ENCODE data around the gene PODXL. TPM values are rescaled to one million over a fixed set of nuclear protein-coding genes. Genes with fewer than 3 reads are reported as not detected.

The PODXL gene
- total and polyA plus RNA-seq, 2 experiments from 2014 or later, result 220 to 727 TPM

GRCh38 chr7:131524115-131524514 lies 32.3 kb downstream of the PODXL start:
- H3K27ac Mint-ChIP-seq, result peak overlapping the region; percentile 6; the same call in 1 of the 2 replicates
- Histone ChIP-seq H3K4me1 (ENCODE audit: insufficient read depth) (peaks cover 94% of the 10 kb centered on the region), H2AFZ (no peak overlapping the region), H3K79me2 (replicated peaks; ENCODE audit: insufficient read depth) (peaks cover 100% of the 10 kb centered on the region), H4K20me1 (replicated peaks; ENCODE audit: insufficient read depth) (peaks cover 94% of the 10 kb centered on the region), H3K4me3 (no peak overlapping the region), H3K27ac (ENCODE audit: low read depth) (peak overlapping the region; percentile 36), H3K4me2 (peak overlapping the region; percentile 23), H3K27me3 (ENCODE audit: insufficient read depth) (no peaks in the 10 kb centered on the region), H3K36me3 (ENCODE audit: insufficient read depth) (no peaks in the 10 kb centered on the region; the same call in none of the 2 replicates), H3F3A (replicated peaks; ENCODE audit: low read depth) (peaks cover 31% of the 10 kb centered on the region), H3K9me2 (ENCODE audit: insufficient read depth) (no peaks in the 10 kb centered on the region)
- ATAC-seq (no peak), DNase-seq (ENCODE audit: low spot score) (no peak)
- peaks cover 16% of the 10 kb centered on the region for H3K27me3 Mint-ChIP-seq (ENCODE audit: insufficient read depth, low read depth, poor library complexity)
- H3K4me3 Mint-ChIP-seq, result peak overlapping the region; percentile 2; the same call in 2 of the 3 replicates
- TF ChIP-seq CTCF (conservative IDR thresholded peaks at IDR 0.05; ENCODE audit: low read depth in 2 of 2) (no peak), ETS1 (IDR thresholded peaks at IDR 0.05) (no peak), ZNF114 (CRISPR knock-in tag; IDR thresholded peaks at IDR 0.05) (no peak), REST (IDR thresholded peaks at IDR 0.05; ENCODE audit: unreplicated experiment) (no peak), POLR2AphosphoS5 (IDR thresholded peaks at IDR 0.05; ENCODE audit: low read depth) (no peak), ZNF331 (CRISPR knock-in tag; IDR thresholded peaks at IDR 0.05; ENCODE audit: low read depth) (no peak), JUNB (IDR thresholded peaks at IDR 0.05; ENCODE audit: unreplicated experiment) (no peak), EZH2phosphoT487 (IDR thresholded peaks at IDR 0.05; ENCODE audit: unreplicated experiment) (no peak), ZNF462 (CRISPR knock-in tag; IDR thresholded peaks at IDR 0.05) (no peak)
- peaks cover 79% of the 10 kb centered on the region for H3K4me1 Mint-ChIP-seq
- H3K36me3 Mint-ChIP-seq (ENCODE audit: low read depth), result peaks cover 55% of the 10 kb centered on the region
- H3K9me3 Mint-ChIP-seq, result no peaks in the 10 kb centered on the region
